ENCODE results near the gene SPRYD3.
"Not testable (repeated sequence)": the region's sequence is repeated elsewhere in the genome, so short reads cannot be mapped to it uniquely, and the experiment has no call there.

Gene SPRYD3

DNA sequence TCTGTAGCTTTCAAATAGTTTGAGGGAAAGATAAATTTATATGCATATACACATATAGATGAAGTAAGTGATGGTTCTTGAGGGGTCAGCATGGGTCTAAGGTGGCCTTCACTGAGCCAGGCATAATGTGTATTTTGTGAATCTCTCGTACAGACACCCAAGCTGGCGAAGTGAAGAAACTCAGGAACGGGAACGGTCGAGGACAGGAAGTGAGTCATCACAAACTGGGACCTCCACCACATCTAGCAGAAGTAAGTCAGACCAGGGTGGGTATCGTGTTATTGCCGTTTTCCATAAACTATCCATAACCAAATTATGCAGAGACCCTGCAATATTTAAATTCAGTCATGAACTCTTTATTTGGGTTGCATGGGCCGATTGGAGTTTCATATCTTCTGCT is 44.7 kb downstream of the SPRYD3 start:
- ChIA-PET CTCF (no interaction called here), POLR2A (no interaction called here)
- TF ChIP-seq EGR2 (tag by site-specific recombination; IDR thresholded peaks at IDR 0.05; ENCODE audit: low read depth), result no peak
- TF ChIP-seq ZNF518A (tag by site-specific recombination; conservative IDR thresholded peaks at IDR 0.05; ENCODE audit: low read depth), result no peak
- TF ChIP-seq MZF1 (tag by site-specific recombination; IDR thresholded peaks at IDR 0.05; ENCODE audit: borderline replicate concordance), result no peak
- no peak for TF ChIP-seq ZNF843 (tag by site-specific recombination; IDR thresholded peaks at IDR 0.05)
- TF ChIP-seq REPIN1 (tag by site-specific recombination; IDR thresholded peaks at IDR 0.05; ENCODE audit: low read depth), result no peak
- no peak overlapping the region for H3K27ac ChIP-seq (ENCODE audit: extremely low read depth, low read depth, low read length)
- H3K4me3 ChIP-seq (ENCODE audit: low read depth, low read length), result no peak overlapping the region
- no peaks in the 10 kb centered on the region for H3K9me3 ChIP-seq (ENCODE audit: control insufficient read depth, insufficient read depth, low read depth, low read length)
- peaks cover 88 to 90% of the 10 kb centered on the region in 2 experiments for H3K36me3 ChIP-seq (ENCODE audit: control insufficient read depth in 2 of 2, insufficient read depth in 1 of 2, low read length in 2 of 2)
- H3K4me1 ChIP-seq (ENCODE audit: control insufficient read depth, insufficient read depth, low read length), result no peaks in the 10 kb centered on the region

DNA sequence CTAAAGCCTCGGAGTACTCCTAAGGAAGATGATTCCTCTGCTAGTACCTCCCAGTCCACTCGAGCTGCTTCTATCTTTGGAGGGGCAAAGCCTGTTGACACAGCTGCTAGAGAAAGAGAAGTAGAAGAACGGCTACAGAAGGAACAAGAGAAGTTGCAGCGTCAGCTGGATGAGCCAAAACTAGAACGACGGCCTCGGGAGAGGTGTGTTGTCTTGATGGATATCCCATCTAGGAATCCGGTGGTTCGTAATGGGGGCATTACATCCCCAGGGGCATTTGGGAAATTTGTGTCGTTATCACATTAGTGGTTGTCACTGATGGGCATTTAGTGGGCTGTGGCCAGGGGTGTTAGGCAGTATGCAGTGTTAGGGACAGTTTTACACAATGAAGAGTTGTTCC is 45.4 kb downstream of the SPRYD3 start:
- H3K9me3 ChIP-seq (ENCODE audit: control insufficient read depth, insufficient read depth, low read depth, low read length); H3K4me1 ChIP-seq (ENCODE audit: control insufficient read depth, insufficient read depth, low read length); H3K4me3 ChIP-seq (ENCODE audit: low read depth, low read length); POLR2A ChIA-PET; H3K27ac ChIP-seq (ENCODE audit: extremely low read depth, low read depth, low read length): not testable (repeated sequence)
- CTCF ChIA-PET, result interaction anchor here (0.9 kb wide), 2 partner anchors 15 to 661 kb away, joined by 3 to 4 read pairs; no protein-coding TSS in a partner anchor
- H3K36me3 ChIP-seq (ENCODE audit: control insufficient read depth in 2 of 2, insufficient read depth in 1 of 2, low read length in 2 of 2), result peaks cover 86 to 90% of the 10 kb centered on the region in 2 experiments

- H3K4me1 ChIP-seq (ENCODE audit: control insufficient read depth, insufficient read depth, low read length), result no peaks in the 10 kb centered on the region
- no peak overlapping the region for H3K4me3 ChIP-seq (ENCODE audit: low read depth, low read length)
- H3K36me3 ChIP-seq (ENCODE audit: control insufficient read depth in 2 of 2, insufficient read depth in 1 of 2, low read length in 2 of 2), result peaks cover 85 to 89% of the 10 kb centered on the region in 2 experiments
- POLR2A ChIA-PET, result no interaction called here
- no peak for TF ChIP-seq ZNF211 (tag by site-specific recombination; IDR thresholded peaks at IDR 0.05; ENCODE audit: low read depth)
- no peak for TF ChIP-seq SETDB1 (IDR thresholded peaks at IDR 0.05; ENCODE audit: insufficient read length, low read length)
- no peak for TF ChIP-seq ZNF404 (tag by site-specific recombination; IDR thresholded peaks at IDR 0.05)
- TF ChIP-seq ATF2 (tag by site-specific recombination; IDR thresholded peaks at IDR 0.05; ENCODE audit: low read depth), result no peak
- TF ChIP-seq, protein P1, sequence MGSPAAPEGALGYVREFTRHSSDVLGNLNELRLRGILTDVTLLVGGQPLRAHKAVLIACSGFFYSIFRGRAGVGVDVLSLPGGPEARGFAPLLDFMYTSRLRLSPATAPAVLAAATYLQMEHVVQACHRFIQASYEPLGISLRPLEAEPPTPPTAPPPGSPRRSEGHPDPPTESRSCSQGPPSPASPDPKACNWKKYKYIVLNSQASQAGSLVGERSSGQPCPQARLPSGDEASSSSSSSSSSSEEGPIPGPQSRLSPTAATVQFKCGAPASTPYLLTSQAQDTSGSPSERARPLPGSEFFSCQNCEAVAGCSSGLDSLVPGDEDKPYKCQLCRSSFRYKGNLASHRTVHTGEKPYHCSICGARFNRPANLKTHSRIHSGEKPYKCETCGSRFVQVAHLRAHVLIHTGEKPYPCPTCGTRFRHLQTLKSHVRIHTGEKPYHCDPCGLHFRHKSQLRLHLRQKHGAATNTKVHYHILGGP (tag by site-specific recombination; IDR thresholded peaks at IDR 0.05), result no peak
- no peak for TF ChIP-seq ZFP69B (tag by site-specific recombination; IDR thresholded peaks at IDR 0.05)
- TF ChIP-seq, protein P2, sequence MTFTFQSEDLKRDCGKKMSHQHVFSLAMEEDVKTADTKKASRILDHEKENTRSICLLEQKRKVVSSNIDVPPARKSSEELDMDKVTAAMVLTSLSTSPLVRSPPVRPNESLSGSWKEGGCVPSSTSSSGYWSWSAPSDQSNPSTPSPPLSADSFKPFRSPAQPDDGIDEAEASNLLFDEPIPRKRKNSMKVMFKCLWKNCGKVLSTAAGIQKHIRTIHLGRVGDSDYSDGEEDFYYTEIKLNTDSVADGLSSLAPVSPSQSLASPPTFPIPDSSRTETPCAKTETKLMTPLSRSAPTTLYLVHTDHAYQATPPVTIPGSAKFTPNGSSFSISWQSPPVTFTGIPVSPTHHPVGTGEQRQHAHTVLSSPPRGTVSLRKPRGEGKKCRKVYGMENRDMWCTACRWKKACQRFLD (tag by site-specific recombination; IDR thresholded peaks at IDR 0.05), result no peak
- TF ChIP-seq HOXA7 (CRISPR knock-in tag; IDR thresholded peaks at IDR 0.05; ENCODE audit: borderline replicate concordance), result no peak
- no peak for TF ChIP-seq ZNF768 (tag by site-specific recombination; IDR thresholded peaks at IDR 0.05)
- no peak for TF ChIP-seq ZSCAN30 (tag by site-specific recombination; IDR thresholded peaks at IDR 0.05)
- TF ChIP-seq KLF10 (tag by site-specific recombination; IDR thresholded peaks at IDR 0.05), result no peak
- no peak overlapping the region for H3K27ac ChIP-seq (ENCODE audit: extremely low read depth, low read depth, low read length)
- CTCF ChIA-PET, result interaction anchor here (0.8 to 1.3 kb wide), 4 partner anchors 17 to 147 kb away, joined by 3 to 5 read pairs (median 3); no protein-coding TSS in a partner anchor
- H3K9me3 ChIP-seq (ENCODE audit: control insufficient read depth, insufficient read depth, low read depth, low read length), result no peaks in the 10 kb centered on the region
Observed at GRCh38 chr12:53031616-53032015, 47.6 kb downstream of the SPRYD3 start.
